GM21526 (cell line): Measurements from ENCODE around the gene KIF26B.
A peak's percentile ranks its signal among the peaks of the same experiment; 100 is the strongest.

Experiments
- ATAC-seq: cut with Tn5 transposase; IDR thresholded peaks from one replicate; pipeline ENCODE4 v1.9.1; 2021; ENCODE audit warnings: moderate library complexity; ENCODE audit not compliant: unreplicated experiment, low FRiP score

Gene KIF26B

GRCh38 chr1:245131026-245131393, 23.8 kb upstream of the KIF26B start:
- ATAC-seq = no peak

- no peak for ATAC-seq
Measured at GRCh38 chr1:245132771-245133170, 22.0 kb upstream of the KIF26B start.

- no peak for ATAC-seq
Measured at GRCh38 chr1:245133995-245134715, 20.6 kb upstream of the KIF26B start.

GRCh38 chr1:245142171-245142798, 12.5 kb upstream of the KIF26B start:
- ATAC-seq = no peak

- ATAC-seq = no peak
Measured at GRCh38 chr1:245142976-245143375, 11.8 kb upstream of the KIF26B start.

GRCh38 chr1:245143849-245144248, 10.9 kb upstream of the KIF26B start:
- no peak for ATAC-seq

GRCh38 chr1:245148069-245148468, 6.7 kb upstream of the KIF26B start:
- no peak for ATAC-seq

- ATAC-seq = no peak
Measured at GRCh38 chr1:245148861-245149260, 5.9 kb upstream of the KIF26B start.

GRCh38 chr1:245153081-245153551, 1.7 kb upstream of the KIF26B start:
- ATAC-seq = peak; percentile 37

GRCh38 chr1:245153552-245154428, 995 bp upstream of the KIF26B start:
- no peak for ATAC-seq

- ATAC-seq = no peak
Measured at GRCh38 chr1:245155272-245156040, 671 bp downstream of the KIF26B start.

GRCh38 chr1:245156041-245156735, 1.4 kb downstream of the KIF26B start:
- ATAC-seq = peak; percentile 95

GRCh38 chr1:245156736-245157505, 2.1 kb downstream of the KIF26B start:
- no peak for ATAC-seq

- no peak for ATAC-seq
Measured at GRCh38 chr1:245158913-245159312, 4.1 kb downstream of the KIF26B start.

GRCh38 chr1:245160288-245160687, 5.5 kb downstream of the KIF26B start:
- no peak for ATAC-seq

- ATAC-seq = no peak
Measured at GRCh38 chr1:245160741-245161400, 6.1 kb downstream of the KIF26B start.

- ATAC-seq = no peak
Measured at GRCh38 chr1:245161866-245162265, 7.1 kb downstream of the KIF26B start.

- no peak for ATAC-seq
Measured at GRCh38 chr1:245166471-245166885, 11.7 kb downstream of the KIF26B start.

GRCh38 chr1:245168086-245168485, 13.3 kb downstream of the KIF26B start:
- ATAC-seq = no peak
